ENCODE measurements around the gene CCBE1. TPM values are rescaled to one million over a fixed set of nuclear protein-coding genes. Genes with fewer than 3 reads are reported as not detected.
A peak's percentile ranks its signal among the peaks of the same experiment; 100 is the strongest.

The CCBE1 gene
- total and polyA plus RNA-seq, 2 of the 4 experiments (the other 2 are of a cell fraction), result 64.8 to 148 TPM

GRCh38 chr18:59715445-59715844, 18.2 kb upstream of the CCBE1 start:
- peak; percentile 54; the same call in 1 of the 2 replicates for TF ChIP-seq CEBPB (IDR thresholded peaks at IDR 0.05; ENCODE audit: low read depth, low read length)
- peak; percentile 10; the same call in 1 of the 2 replicates for TF ChIP-seq NFE2L2 (IDR thresholded peaks at IDR 0.05; ENCODE audit: low read depth, low read length)
- TF ChIP-seq FOS (IDR thresholded peaks at IDR 0.05; ENCODE audit: low read depth, low read length), result no peak
- TF ChIP-seq MXI1 (IDR thresholded peaks at IDR 0.05; ENCODE audit: borderline replicate concordance, low read depth, low read length), result no peak
- no peak for TF ChIP-seq POLR2A (IDR thresholded peaks at IDR 0.05; ENCODE audit: low read depth, low read length)
- no peak for TF ChIP-seq BHLHE40 (IDR thresholded peaks at IDR 0.05; ENCODE audit: low read depth, low read length)
- no peak for TF ChIP-seq SMC3 (IDR thresholded peaks at IDR 0.05; ENCODE audit: low read depth, low read length)
- TF ChIP-seq ELK1 (IDR thresholded peaks at IDR 0.05; ENCODE audit: borderline replicate concordance, low read depth, low read length), result no peak
- no peak for TF ChIP-seq CHD1 (IDR thresholded peaks at IDR 0.05; ENCODE audit: low read depth, low read length)
- no peak for TF ChIP-seq CTCF (conservative IDR thresholded peaks at IDR 0.05; ENCODE audit: low read depth, low read length)
- TF ChIP-seq RAD21 (IDR thresholded peaks at IDR 0.05; ENCODE audit: low read length), result no peak
- no peak for TF ChIP-seq MAFK (IDR thresholded peaks at IDR 0.05; ENCODE audit: low read depth, low read length)
- no peak for TF ChIP-seq RCOR1 (IDR thresholded peaks at IDR 0.05; ENCODE audit: insufficient replicate concordance, low read length)
- no peaks in the 10 kb centered on the region for H4K20me1 ChIP-seq (ENCODE audit: insufficient read depth, low read length)
- peak overlapping the region; percentile 93 for H2BK15ac ChIP-seq (ENCODE audit: low read depth, low read length)
- H3K4me1 ChIP-seq (ENCODE audit: control insufficient read depth, insufficient read depth, low read length), result peaks cover 37% of the 10 kb centered on the region
- H2BK20ac ChIP-seq (ENCODE audit: low read depth, low read length), result peak overlapping the region; percentile 100
- DNase-seq (peak; percentile 54), ATAC-seq (ENCODE audit: low read depth) (no peak)
- H3K23ac ChIP-seq (ENCODE audit: low read depth, low read length), result peak overlapping the region; percentile 97
- H3K14ac ChIP-seq (replicated peaks; ENCODE audit: low read depth, low read length), result peak overlapping the region; percentile 95
- peak overlapping the region; percentile 79 for H3K18ac ChIP-seq (ENCODE audit: low read depth, low read length)
- H4K5ac ChIP-seq (ENCODE audit: low read depth, low read length), result peak overlapping the region; percentile 35; the same call in 1 of the 2 replicates
- 91% methylated on average over 4 of the region's 7 CpGs; no CpG with 5 or more reads in 1 of the 2 experiments for WGBS, 2 experiments (ENCODE audit: extremely low coverage in 2 of 2, insufficient read length in 1 of 2)
- intact Hi-C loops (cut with micrococcal nuclease) (loop anchor here (5.0 kb wide), 1 partner anchor 182 kb away; the partner anchor contains the start of gene PMAIP1), in situ Hi-C loops (cut with MboI; ENCODE audit: low sequenced_read_pairs) (no loop called here), dilution Hi-C loops (cut with HindIII; ENCODE audit: low sequenced_read_pairs, unreplicated experiment) (no loop called here)
- H3K9ac ChIP-seq (ENCODE audit: low read depth, low read length), result no peak overlapping the region
- ChIA-PET CTCF (interaction anchor here (1.1 kb wide), 1 partner anchor 10 kb away, joined by 5 read pairs; no protein-coding TSS in a partner anchor), POLR2A (ENCODE audit: unreplicated experiment) (no interaction called here)
- peak overlapping the region; percentile 35 for H2AFZ ChIP-seq (replicated peaks; ENCODE audit: low read length, poor library complexity)
- peak overlapping the region; percentile 99 for H3K4ac ChIP-seq (ENCODE audit: low read depth, low read length)
- H3K27me3 ChIP-seq (ENCODE audit: control insufficient read depth, insufficient read depth, low read length), result no peaks in the 10 kb centered on the region
- peak overlapping the region; percentile 50 for H3K56ac ChIP-seq (ENCODE audit: extremely low read depth, insufficient read depth, low read length)
- H3K4me2 ChIP-seq (ENCODE audit: low read depth, low read length), result no peak overlapping the region
- no peaks in the 10 kb centered on the region for H3K36me3 ChIP-seq (ENCODE audit: control insufficient read depth, insufficient read depth, low read length)
- H3K9me3 ChIP-seq (ENCODE audit: control insufficient read depth, insufficient read depth, low read length), result no peaks in the 10 kb centered on the region
- no TSS peak for BruUV-seq (replicated peaks)
- peak overlapping the region; percentile 100 for H2AK5ac ChIP-seq (ENCODE audit: low read depth, low read length)
- H2AK9ac ChIP-seq (replicated peaks; ENCODE audit: low read depth, low read length, poor library complexity), result peak overlapping the region; percentile 38
- no peak overlapping the region for H3K4me3 ChIP-seq (ENCODE audit: insufficient read depth, low read depth, low read length)
- peak overlapping the region; percentile 97 for H4K91ac ChIP-seq (ENCODE audit: insufficient read depth, low read depth, low read length)
- H4K8ac ChIP-seq (ENCODE audit: low read depth in 2 of 2, low read length in 2 of 2), result peak overlapping the region; percentile 86 to 91
- H2BK120ac ChIP-seq (ENCODE audit: low read depth, low read length), result peak overlapping the region; percentile 99
- peak overlapping the region; percentile 95 for H2BK5ac ChIP-seq (ENCODE audit: low read depth, low read length, poor library complexity, severe bottlenecking)
- peaks cover 29% of the 10 kb centered on the region for H3K9me1 ChIP-seq (ENCODE audit: insufficient read depth, low read length)
- H3K27ac ChIP-seq (ENCODE audit: insufficient read depth, low read length), result peak overlapping the region; percentile 27
- H3K79me1 ChIP-seq (ENCODE audit: low read depth in 1 of 2, low read length in 2 of 2), result peaks cover 0 to 12% of the 10 kb centered on the region in 2 experiments; a peak in 2 of 4 replicates

Data from IMR-90 (cell line).